HG03066 (cell line): ENCODE results near the gene LRSAM1.

Source experiments
- ATAC-seq: cut with Tn5 transposase; IDR thresholded peaks from one replicate; pipeline ENCODE4 v1.9.1; 2021; ENCODE audit warnings: low read depth; ENCODE audit not compliant: unreplicated experiment

The LRSAM1 gene

DNA sequence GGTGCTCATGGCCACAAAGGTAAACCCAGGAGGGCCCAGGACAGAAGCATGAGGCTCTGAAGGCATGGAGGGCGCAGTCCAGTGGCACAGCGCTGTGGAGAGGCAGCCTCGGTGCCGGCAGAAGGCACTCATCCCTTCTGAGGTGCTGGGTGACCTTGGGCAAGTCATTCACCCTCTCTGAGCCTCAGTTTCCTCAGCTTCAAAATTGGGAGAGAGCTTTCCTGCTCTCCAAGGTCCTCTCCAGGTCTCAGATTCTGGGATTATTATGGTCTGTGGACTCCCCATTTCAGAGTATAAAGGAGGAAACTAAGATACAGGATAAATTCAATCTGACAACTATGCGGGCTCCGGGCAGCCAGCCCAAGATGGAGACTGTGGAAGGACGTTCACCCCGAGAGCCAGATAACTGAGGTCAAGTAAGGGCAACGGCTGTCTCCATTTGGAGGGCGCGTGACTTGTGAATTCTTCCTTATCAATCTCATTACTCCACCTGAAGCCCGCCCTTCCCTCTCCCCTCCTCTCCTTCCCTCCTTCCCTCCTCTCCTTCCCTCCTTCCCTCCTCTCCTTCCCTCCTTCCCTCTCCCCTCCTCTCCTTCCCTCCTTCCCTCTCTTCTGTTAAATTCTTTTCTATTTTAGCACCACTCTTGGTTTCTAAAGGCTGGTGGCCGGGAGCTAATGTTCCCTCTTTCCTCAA, 58.1 kb downstream of the LRSAM1 start:
- no peak for ATAC-seq

- ATAC-seq, result no peak
Observed at GRCh38 chr9:127509955-127510299, 58.6 kb downstream of the LRSAM1 start.

DNA sequence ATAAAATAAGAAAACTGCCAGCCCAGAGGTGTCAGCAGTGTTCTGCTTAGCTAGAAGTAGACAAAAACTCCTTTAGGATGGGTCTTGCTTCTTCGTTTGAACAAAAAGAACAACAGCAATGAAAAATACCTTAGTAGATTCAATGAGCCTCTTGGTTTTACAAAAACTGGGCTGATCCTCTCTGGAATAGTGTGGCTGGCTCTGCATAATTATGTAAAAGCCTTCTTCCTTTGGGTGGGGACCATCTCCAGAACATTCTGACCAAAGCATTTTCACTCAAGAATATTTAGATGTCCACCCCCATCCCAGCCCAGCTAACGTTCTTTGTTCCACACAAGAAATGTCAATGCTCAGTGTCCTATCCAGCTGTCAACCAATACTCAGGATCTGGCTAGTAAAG, 63.2 kb downstream of the LRSAM1 start:
- no peak for ATAC-seq

GRCh38 chr9:127516835-127517607, 65.7 kb downstream of the LRSAM1 start:
- ATAC-seq, result no peak

DNA sequence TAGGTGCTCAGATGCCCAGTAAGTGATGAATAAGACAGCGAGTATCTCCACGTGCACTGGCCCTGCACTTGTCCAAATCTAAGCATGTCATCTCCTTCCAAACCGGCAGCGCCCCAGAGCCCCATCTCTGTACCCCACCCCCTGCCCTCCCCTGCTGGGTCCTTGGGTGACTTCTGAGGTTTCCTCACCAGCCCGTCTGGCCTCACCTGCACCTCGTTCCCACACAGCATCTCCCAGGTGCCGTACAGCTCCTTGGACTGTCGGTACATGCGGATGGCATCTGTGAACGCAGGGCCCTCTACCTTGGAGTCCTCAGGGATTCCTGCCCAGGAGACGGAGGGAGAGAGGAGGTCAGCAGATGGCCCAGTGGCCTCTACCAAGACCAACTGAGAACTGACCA, 66.3 kb downstream of the LRSAM1 start:
- no peak for ATAC-seq

GRCh38 chr9:127518091-127518856, 67.0 kb downstream of the LRSAM1 start:
- ATAC-seq, result no peak

GRCh38 chr9:127519301-127520166, 68.2 kb downstream of the LRSAM1 start:
- ATAC-seq, result no peak

DNA sequence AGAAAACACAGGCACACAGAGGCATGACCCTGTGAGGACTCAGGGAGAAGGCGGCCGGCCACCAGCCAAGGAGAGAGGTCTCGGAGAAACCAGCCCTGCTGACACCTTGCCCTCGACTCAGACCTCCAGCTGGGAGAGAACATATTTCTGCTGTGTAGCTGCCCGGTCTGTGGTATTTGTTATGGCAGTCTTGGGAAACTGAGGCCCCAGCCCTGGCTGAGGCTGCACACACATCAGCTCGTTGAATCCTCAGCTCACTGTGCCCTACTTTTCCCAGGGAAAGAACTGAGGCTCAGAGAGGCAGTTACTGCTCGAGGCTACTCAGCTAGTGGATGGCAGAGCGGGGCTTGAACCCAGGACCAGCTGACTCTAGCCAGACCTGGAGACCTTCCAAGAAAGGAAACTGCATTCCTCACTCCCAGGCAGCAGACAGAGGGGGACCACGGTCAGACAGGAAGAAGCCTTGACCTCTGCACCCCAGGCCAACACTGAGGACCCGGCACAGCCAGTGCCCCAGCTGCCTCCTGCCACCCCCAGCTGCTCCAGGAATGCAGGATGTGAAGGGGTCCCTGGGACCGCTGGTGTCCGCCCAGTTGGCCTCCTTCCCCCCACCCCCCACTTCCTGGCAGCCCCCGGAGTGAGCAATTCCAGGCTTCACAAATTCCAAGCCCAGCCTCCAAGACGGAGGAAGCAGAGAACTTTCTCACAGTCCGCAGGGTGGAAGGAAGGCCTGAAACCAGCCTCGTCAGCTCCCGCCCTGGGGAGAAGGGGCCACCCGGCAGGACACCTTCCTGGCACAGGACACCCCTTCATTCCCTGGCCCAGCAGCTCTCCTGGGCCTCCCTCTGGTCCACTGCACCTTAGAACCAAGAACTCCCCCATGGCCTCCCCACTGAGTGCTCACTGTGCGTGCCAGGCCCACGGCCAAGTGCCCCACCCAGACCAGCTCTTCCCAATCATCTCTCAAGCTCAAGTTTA, 69.9 kb downstream of the LRSAM1 start:
- no peak for ATAC-seq

- ATAC-seq, result no peak
Observed at GRCh38 chr9:127521919-127522304, 70.6 kb downstream of the LRSAM1 start.

DNA sequence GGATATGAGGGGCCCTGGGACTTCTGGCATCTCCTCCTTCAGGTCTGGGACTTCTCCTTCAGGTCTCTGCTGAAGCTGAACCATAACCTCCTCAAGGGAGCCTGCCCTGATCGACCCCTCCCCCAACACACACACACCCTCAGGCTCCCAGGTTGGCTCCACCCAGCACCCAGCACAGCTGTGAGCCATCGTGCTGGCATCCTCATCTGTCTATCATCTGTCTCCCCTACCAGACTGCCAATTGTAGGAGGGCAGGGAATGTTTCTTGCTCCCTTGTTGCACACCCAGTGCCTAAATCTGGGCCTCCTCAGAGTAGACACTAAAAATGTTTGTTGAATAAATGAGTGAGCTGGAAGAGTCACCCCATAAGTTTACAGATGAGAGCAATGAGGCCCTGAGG, 71.4 kb downstream of the LRSAM1 start:
- ATAC-seq, result no peak

- ATAC-seq, result no peak
Observed at GRCh38 chr9:127523312-127523851, 72.1 kb downstream of the LRSAM1 start.

DNA sequence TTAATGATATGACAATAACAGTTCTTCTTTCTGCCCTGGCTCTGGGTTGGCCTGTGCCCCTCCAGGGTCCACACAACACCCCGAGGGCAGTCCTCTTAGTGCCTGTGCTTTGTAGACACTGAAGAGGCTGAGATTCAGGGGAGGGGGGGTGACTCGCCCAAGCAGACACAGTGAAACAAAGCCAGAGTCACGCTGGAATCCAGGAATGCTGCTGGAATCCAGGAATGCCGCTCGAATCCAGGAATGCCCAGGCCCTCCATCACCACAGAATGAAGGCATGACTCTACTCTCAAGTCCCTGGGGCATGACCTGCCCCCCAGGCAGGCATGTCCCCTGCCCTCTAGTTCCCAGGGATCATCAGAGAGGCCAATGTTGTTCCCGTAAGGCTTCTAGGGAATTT, 73.1 kb downstream of the LRSAM1 start:
- no peak for ATAC-seq

GRCh38 chr9:127525401-127526188, 74.3 kb downstream of the LRSAM1 start:
- ATAC-seq, result no peak

GRCh38 chr9:127526655-127527559, 75.6 kb downstream of the LRSAM1 start:
- ATAC-seq, result no peak

GRCh38 chr9:127527560-127528268, 76.4 kb downstream of the LRSAM1 start:
- no peak for ATAC-seq

GRCh38 chr9:127528422-127529251, 77.3 kb downstream of the LRSAM1 start:
- no peak for ATAC-seq
